Measurements from ENCODE around the gene ACOX3.

Gene ACOX3

GRCh38 chr4:8365353-8365752, 75.2 kb downstream of the ACOX3 start:
- TF ChIP-seq ZFX (IDR thresholded peaks at IDR 0.05) (no peak), CTCF (conservative IDR thresholded peaks at IDR 0.05) (no peak)
- H3K27ac ChIP-seq = no peak overlapping the region

- no peak overlapping the region for H3K27ac ChIP-seq
- TF ChIP-seq ZFX (IDR thresholded peaks at IDR 0.05) (no peak), CTCF (conservative IDR thresholded peaks at IDR 0.05) (no peak)
Measured at GRCh38 chr4:8364848-8365350, 75.6 kb downstream of the ACOX3 start.

GRCh38 chr4:8364141-8364540, 76.4 kb downstream of the ACOX3 start:
- H3K27ac ChIP-seq = no peak overlapping the region
- no peak for TF ChIP-seq ZFX (IDR thresholded peaks at IDR 0.05)
- no peak for TF ChIP-seq CTCF (conservative IDR thresholded peaks at IDR 0.05)

- H3K27ac ChIP-seq = no peak overlapping the region
- no peak for TF ChIP-seq ZFX (IDR thresholded peaks at IDR 0.05)
- TF ChIP-seq CTCF (conservative IDR thresholded peaks at IDR 0.05) = no peak
Measured at GRCh38 chr4:8362483-8362882, 78.0 kb downstream of the ACOX3 start.

GRCh38 chr4:8359193-8359592, 81.3 kb downstream of the ACOX3 start:
- H3K27ac ChIP-seq = no peak overlapping the region
- TF ChIP-seq ZFX (IDR thresholded peaks at IDR 0.05) (no peak), CTCF (conservative IDR thresholded peaks at IDR 0.05) (no peak)

- TF ChIP-seq ZFX (IDR thresholded peaks at IDR 0.05) = no peak
- TF ChIP-seq CTCF (conservative IDR thresholded peaks at IDR 0.05) = no peak
- no peak overlapping the region for H3K27ac ChIP-seq
Measured at GRCh38 chr4:8356856-8357255, 83.7 kb downstream of the ACOX3 start.

- no peak overlapping the region for H3K27ac ChIP-seq
- no peak for TF ChIP-seq ZFX (IDR thresholded peaks at IDR 0.05)
- no peak for TF ChIP-seq CTCF (conservative IDR thresholded peaks at IDR 0.05)
Measured at GRCh38 chr4:8355864-8356565, 84.5 kb downstream of the ACOX3 start.
